Measurements from ENCODE around the gene WDHD1.
"Not testable (repeated sequence)": the region's sequence is repeated elsewhere in the genome, so short reads cannot be mapped to it uniquely, and the experiment has no call there.

The WDHD1 gene

DNA sequence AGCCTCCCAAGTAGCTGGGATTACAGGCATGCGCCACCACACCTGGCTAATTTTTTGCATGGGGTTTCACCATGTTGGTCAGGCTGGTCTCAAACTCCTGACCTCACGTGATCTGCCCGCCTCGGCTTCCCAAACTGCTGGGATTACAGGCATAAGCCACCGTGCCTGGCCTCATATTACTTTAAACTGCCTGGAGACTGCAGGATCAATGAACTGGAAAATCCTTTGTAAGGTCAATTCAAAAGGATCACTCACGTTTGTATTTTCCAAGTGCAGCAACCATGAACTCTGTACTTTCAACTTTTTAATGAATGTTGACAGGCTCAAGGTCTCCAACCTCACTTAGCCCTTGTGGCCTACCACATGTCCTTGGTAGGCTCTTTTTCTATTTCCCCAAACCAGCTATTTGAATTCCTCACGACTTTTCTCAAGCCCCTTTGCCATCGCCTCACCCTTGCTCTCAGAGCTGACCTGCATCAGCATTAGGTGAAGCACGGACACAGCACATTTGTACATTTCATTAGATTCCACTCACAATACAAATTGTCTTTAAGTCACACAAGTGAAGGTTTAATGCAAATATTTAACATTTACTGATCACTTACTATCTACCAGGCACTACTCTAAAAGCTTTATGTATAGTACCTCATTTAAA is 82.0 kb downstream of the WDHD1 start:
- no peak for DNase-seq

GRCh38 chr14:54942913-54943312 is 84.0 kb downstream of the WDHD1 start:
- no peak for DNase-seq

- no peak for DNase-seq
Observed at GRCh38 chr14:54936816-54937215, 90.1 kb downstream of the WDHD1 start.

DNA sequence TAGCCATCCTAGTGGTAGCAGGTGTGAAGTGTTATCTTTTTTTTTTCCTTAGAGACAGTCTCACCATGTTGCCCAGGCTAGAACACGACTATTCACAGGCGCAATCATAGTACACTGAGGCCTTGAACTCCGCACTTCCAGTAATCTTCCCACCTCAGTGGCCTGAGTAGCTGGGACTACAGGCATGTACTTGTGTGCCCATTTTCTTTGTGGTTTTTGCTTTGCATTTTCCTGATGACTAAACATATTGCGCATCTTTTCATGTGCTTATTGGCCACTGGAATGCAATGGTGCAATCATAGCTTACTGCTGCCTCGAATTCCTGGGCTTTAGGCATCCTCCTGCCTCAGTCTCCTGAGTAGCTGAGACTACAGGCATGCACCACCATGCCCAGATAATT is 90.9 kb downstream of the WDHD1 start:
- no peak for DNase-seq

DNA sequence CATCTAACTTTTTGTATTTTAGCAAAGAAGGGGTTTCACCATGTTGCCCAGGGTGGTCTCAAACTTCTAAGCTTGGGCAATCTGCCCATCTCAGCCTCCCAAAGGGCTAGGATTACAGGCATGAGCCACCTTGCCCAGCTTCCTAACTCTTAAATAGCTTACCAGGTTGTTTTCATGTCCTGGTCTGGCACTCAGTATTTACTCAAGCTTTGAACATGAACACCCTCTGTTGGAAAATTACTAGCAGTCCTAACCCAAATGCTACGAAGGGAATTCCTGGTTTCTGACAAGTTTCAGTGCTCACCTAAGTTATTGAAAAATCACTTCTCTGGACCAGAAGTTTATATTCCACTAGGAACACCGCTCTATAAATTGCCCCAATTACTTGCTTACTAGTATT is 91.8 kb downstream of the WDHD1 start:
- DNase-seq, result no peak

DNA sequence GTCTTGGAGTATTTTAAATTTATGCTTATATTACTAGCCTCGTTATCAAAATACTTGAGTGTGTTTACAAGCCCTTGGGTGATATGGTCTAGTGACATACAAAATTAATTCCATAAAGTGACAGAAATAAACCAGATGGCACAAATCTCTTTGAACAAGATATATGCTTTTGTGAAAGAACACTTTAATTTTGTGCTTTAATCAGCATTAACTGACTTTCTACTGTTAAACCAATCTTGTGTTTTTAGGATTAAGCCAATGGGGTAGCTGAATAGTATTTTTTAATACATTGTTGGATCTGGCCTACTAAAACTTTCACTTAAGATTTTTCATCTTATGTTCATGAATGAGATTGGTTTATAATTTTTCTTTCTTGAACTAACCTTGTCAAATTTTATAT is 93.9 kb downstream of the WDHD1 start:
- DNase-seq, result no peak

GRCh38 chr14:54931598-54932340 is 95.1 kb downstream of the WDHD1 start:
- DNase-seq, result no peak

DNA sequence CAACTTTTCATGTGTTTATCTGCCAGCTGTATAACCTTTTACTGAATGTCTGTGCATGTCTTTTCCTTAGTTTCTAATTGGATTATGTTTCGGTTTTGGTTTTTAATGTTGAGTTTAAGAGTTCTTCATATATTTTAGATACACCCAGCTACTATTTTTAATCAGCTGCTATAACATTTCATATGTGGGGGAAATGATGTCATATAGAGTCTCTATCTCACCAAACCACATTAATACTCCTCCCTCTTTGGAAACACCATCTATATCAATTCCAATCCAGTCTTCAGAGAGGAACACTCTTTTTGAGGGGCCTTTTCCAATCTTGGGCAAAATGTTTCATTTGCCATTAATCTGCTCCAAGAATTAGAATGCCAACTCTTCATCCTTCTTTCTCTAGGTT is 95.8 kb downstream of the WDHD1 start:
- no peak for DNase-seq

DNA sequence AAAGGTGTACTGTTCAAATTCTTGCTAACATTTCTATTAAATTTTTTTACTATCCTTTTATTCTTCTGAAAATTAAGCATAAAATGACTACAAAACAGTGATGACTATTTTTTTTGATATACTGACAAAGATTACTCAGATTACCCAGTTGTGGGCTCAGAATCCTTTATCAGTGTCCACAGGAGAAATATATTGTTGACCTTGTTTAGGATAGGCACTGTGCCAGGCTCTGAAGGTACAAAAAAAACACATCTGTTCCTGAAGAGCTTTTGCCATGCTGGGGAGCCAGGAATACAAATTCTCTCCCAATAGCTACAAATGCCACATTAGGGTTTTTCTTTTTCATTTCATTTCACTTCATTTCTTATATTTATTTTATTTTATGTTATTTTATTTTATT is 97.3 kb downstream of the WDHD1 start:
- no peak for DNase-seq

- no peak for DNase-seq
Observed at GRCh38 chr14:54928216-54928615, 98.7 kb downstream of the WDHD1 start.

DNA sequence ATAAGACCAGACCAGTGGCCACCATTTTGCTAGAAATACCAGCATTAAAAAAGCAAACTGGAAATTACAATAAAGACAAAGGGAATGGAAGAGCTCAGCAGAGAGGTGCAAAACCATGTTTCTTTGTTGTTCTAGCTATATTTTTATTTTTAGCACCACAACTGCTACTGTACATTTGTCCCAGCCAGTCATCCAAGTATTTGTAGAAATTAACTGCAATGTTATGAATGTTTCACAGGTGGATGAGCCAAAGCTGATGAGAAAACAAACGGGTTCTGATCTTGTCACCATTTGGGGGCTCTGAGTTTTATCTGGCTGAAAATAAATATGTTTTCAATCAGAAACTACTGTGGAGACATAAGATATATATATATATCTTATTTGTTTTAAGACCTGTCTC is 99.3 kb downstream of the WDHD1 start:
- DNase-seq, result no peak

- DNase-seq, result not testable (repeated sequence)
Observed at GRCh38 chr14:54926570-54926969, 100.3 kb downstream of the WDHD1 start.

DNA sequence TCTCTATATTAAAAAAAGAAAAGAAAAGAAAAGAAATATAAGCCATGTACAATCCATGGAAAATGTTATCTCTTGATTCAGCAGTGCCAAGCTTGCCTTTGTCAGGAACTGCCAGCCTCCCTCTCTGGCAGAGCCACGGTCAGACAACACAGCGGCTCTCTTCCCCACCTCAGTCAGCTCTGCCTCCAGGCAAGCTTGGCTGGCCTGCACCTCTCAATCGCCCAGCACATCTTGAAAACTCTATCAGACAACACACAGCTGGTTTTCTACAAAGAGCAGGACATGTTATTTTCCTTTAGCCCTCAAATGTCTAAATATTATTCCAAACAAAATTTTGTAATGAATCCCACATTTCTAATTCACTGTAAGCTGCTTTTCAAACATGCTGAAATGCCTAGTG is 104.3 kb downstream of the WDHD1 start:
- DNase-seq, result no peak

DNA sequence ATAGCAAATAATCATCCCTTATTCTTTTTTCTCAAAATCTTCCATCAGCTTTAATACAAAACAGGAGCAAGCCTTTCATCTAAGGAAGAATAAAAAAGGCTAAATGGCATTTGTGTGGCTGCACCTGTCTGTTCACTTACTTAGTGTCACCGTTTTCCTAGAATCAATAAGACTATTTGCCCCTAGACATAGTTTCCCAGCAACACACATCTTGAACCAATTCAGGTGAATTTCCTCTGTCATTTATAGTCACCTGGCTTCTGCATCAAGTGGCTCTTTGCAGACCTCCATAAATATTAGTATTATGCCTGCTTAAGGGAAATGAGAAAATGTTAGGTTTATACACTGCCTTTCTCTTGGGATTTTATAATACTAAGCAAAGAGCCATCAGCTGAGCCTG is 106.8 kb downstream of the WDHD1 start:
- DNase-seq, result no peak

GRCh38 chr14:54919330-54919729 is 107.6 kb downstream of the WDHD1 start:
- DNase-seq, result no peak

DNA sequence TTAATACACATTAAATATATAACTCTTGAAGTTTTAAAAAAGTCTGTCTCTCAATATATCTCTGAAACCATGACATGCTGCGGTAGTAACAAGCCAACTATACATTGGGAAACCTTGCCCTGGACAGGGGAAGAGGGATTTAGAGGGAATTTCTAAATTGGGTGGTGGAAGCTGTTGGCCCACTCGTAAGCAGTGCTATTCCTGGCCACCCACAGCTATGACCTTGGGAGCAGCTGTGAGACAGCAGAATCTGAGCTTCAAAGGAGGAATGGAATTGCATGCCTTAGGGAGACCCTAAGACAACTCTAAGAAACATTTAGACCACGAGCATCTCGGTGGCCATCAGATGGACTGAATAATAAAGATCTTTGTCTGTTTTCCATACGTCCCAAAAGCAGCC is 108.5 kb downstream of the WDHD1 start:
- no peak for DNase-seq

DNA sequence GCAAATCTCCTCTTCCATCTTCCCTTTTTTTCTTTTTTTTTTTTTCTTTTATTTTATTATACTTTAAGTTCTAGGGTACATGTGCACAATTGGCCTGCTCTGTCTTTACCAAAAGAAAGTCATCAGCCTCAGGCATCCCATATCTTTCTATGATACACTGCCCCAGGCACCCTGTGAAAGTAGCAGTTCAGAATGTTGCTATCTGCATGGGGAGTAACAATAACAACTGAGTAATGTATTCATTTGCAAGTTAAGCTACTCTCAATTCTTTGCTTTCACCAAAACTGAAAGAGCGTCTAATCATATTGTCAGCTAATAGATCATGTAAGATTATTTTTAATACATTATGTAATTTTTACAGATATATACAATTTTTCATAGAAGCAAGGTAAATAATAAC is 110.8 kb downstream of the WDHD1 start:
- no peak for DNase-seq

DNA sequence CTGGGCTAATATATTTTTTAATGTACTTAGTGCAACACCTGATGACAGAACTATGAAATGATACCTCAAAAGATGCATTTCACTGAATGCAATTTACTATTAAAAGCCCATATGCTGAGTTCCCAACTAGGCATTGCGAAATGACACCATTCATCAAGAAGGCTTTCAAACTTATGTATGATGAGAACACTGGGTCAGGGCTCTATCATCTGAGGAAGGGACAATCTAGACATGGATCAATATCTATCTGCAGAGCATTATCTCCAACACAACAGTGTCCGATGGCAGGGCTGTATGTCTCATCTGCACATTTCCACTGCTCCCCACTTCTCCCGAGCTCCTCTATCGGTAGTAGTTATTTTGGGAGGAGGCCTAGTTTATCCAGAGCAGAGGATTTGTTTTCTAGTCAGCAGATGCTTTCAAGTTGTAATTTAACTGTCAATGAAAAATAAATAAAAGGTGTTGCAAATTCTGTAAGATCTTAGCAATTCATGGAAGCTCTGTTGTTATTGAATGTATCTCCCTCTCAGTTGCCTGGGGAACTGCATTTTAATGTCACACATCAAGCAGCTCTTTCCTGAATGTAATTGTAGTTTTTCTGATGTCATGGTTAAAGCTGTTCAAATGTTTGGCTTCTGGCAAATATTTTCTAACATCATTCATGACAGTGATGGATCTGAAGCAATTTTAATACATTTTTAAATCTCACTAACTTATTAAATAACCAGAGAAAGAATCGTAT is 116.9 kb downstream of the WDHD1 start:
- DNase-seq, result no peak

- not testable (repeated sequence) for DNase-seq
Observed at GRCh38 chr14:54908973-54909372, 117.9 kb downstream of the WDHD1 start.

- no peak for DNase-seq
Observed at GRCh38 chr14:54908190-54908589, 118.7 kb downstream of the WDHD1 start.

DNA sequence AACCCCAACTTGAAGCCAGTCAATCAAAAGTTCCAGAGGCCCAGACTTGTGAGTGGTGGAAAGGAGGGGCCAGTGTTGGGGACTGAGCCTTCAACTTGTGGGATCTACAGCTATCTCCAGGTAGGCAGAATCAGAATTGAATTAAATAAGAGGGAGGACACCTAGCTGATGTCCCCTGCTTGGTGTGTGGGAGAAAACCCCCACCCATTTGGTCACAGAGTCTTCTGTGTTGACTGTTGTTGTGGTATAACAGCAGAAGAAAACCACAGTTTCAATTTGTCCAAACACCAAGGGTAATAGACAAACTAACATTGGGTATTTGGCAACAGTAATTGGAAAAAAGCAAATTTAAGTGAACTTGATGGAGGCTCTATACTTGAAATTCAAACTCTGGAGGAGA is 120.8 kb downstream of the WDHD1 start:
- no peak for DNase-seq

DNA sequence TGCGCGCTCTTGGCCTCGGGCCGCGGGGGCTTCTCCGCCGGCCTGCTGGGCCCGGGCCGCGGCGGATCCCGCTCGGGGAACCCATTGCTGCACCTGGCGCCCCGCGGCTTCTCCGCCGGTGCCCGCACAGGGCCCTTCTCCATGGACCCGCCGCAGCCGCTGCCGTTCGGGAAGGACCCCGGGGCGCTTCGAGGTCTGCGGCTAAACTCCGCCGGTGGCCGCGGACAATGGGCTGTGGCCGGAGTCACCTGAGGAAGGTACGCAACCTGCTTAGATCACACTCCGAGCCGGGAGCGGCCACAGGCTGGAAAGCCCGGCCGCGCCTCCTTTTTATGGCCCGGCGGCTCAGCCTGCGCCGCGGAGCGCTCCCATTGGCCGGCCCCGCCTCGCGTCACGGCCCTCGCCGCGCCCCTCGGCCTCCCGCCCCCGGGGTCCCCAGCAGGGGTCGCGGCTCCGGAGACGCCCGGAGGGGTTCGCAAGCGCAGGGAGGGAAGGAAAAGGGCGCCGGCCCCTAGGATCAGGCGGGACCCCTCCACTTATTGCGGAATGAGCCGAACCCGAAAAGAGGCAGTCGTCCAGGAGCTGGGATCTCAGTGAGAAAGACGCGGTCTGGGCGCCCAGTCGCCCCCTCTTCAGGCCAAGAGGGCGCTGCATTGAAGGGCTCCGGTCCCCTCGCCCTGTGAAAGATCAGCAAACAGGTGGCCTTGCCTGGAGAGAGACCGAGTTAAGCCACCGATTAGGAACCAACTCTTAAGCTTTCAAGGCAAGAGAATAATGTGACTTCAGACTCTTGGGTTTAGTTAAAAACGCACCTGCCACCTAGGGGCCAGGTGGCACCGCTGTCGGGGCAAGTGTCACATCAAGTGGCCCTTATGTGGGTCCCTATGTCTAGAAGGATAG is 124.1 kb downstream of the WDHD1 start, which contains the start of gene GCH1:
Gene GCH1 (minus strand): TSS at position 306 of the 900 bp plus-strand sequence. CDS start 163 bp downstream, at position 143.
- DNase-seq, result no peak

GRCh38 chr14:54902143-54902520 is 124.8 kb downstream of the WDHD1 start:
- peak; percentile 4 for DNase-seq
